ENCODE results near the gene FPGS. TPM values are rescaled to one million over a fixed set of nuclear protein-coding genes. Genes with fewer than 3 reads are reported as not detected.

FPGS gene
- total and polyA plus RNA-seq, 11 donors: 36.8 to 55.1 (median 41.5) TPM

- Histone ChIP-seq H3K27ac (peak overlapping the region in 10 of 12 donors; percentile 22 to 97 (median 86)), H3K27me3 (peaks cover 0 to 30% (median 14%) of the 10 kb centered on the region in 9 donors), H3K36me3 (peaks cover 0 to 41% (median 11%) of the 10 kb centered on the region in 9 donors), H3K4me1 (peaks cover 10 to 88% (median 35%) of the 10 kb centered on the region in 12 donors), H3K9me3 (no peaks in the 10 kb centered on the region), H3K4me3 (peak overlapping the region in 6 of 12 donors; percentile 1 to 51 (median 33))
- ATAC-seq (no peak), DNase-seq (no peak)
- WGBS, 4 donors: 50 to 71% (median 63%) methylated on average over 5 of the region's 5 CpGs
- intact Hi-C loops (cut with DNase I): no loop called here
- TF ChIP-seq CTCF (IDR thresholded peaks at IDR 0.05) (no peak), POLR2A (IDR thresholded peaks at IDR 0.05) (no peak)
Observed at GRCh38 chr9:127758843-127759242, 43.8 kb upstream of the FPGS start.

- peaks cover 0 to 9% (median 0%) of the 10 kb centered on the region in 9 donors for H3K27me3 ChIP-seq
- ATAC-seq (no peak), DNase-seq (no peak)
- TF ChIP-seq CTCF (IDR thresholded peaks at IDR 0.05) (no peak), POLR2A (IDR thresholded peaks at IDR 0.05) (no peak)
- peaks cover 0 to 38% (median 11%) of the 10 kb centered on the region in 9 donors for H3K36me3 ChIP-seq
- 49 to 75% (median 72%) methylated on average over 5 of the region's 5 CpGs for WGBS, 4 donors
- H3K9me3 ChIP-seq: no peaks in the 10 kb centered on the region
- peak overlapping the region; percentile 61 to 97 (median 86) for H3K27ac ChIP-seq
- peaks cover 12 to 91% (median 39%) of the 10 kb centered on the region in 12 donors for H3K4me1 ChIP-seq
- intact Hi-C loops (cut with DNase I): loop anchor here in 2 of 10 donors (5.0 to 10.0 kb wide), 2 partner anchors 94 to 96 kb away; partner anchors contain the start of gene ENG (in 1 of the 2)
- peak overlapping the region; percentile 8 to 51 (median 43) for H3K4me3 ChIP-seq
Observed at GRCh38 chr9:127761061-127761460, 41.6 kb upstream of the FPGS start.

GRCh38 chr9:127761491-127761956 lies 41.2 kb upstream of the FPGS start:
- peak overlapping the region; percentile 61 to 97 (median 86) for H3K27ac ChIP-seq

More at GRCh38 chr9:127761491-127761956, 41.2 kb upstream of the FPGS start:
- H3K9me3 ChIP-seq: no peaks in the 10 kb centered on the region
- TF ChIP-seq CTCF (IDR thresholded peaks at IDR 0.05): no peak
- no peak for TF ChIP-seq POLR2A (IDR thresholded peaks at IDR 0.05)
- H3K4me3 ChIP-seq: peak overlapping the region; percentile 1 to 51 (median 43)
- H3K36me3 ChIP-seq: peaks cover 0 to 40% (median 15%) of the 10 kb centered on the region in 9 donors
- DNase-seq: no peak
- peak in 2 of 4 donors; percentile 18 to 25 for ATAC-seq
- 33 to 55% (median 41%) methylated on average over 5 of the region's 5 CpGs for WGBS, 4 donors
- intact Hi-C loops (cut with DNase I): loop anchor here in 2 of 10 donors (5.0 to 10.0 kb wide), 2 partner anchors 93 to 96 kb away; partner anchors contain the start of gene ENG (in 1 of the 2)
- peaks cover 9 to 92% (median 42%) of the 10 kb centered on the region in 12 donors for H3K4me1 ChIP-seq
- H3K27me3 ChIP-seq: peaks cover 0 to 5% (median 0%) of the 10 kb centered on the region in 9 donors
